Daoy (cell line): ENCODE data around the gene SEPTIN10. TPM values are rescaled to one million over a fixed set of nuclear protein-coding genes. Genes with fewer than 3 reads are reported as not detected.

Source experiments
- DNase-seq: peaks from one replicate; pipeline ENCODE4 v3.0.0-alpha.2; 2015; ENCODE audit warnings: low read depth
- total RNA-seq: library from RNA; depleted of rRNA; stranded (reverse); fragments of >200 nt; shearing (Covaris generic); gene quantifications from 2 replicates; pipeline ENCODE4 v1.2.3, GENCODE V29; 2014

Gene SEPTIN10
- total RNA-seq, 1 experiment from 2014 or later: 42.9 TPM

DNA sequence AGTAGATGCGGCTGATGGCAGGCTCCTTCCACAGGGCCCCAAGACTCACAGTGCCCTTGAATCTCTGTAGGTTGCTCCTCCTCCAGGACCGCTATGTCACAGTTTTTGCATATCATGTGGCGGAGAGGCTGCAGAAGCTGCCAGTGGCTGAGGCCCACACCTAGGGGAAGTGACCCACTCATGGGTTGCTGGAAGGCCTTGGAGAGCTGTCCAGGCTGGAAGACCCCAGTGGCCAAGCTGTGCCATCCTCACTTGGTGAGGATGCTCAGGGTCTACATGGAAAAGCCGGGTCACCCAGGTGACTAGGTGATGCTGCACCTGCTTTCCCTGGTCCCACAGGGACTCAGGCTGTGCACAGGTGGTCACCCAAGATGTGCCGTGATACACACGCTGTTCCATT is 90.6 kb downstream of the SEPTIN10 start:
- no peak for DNase-seq

DNA sequence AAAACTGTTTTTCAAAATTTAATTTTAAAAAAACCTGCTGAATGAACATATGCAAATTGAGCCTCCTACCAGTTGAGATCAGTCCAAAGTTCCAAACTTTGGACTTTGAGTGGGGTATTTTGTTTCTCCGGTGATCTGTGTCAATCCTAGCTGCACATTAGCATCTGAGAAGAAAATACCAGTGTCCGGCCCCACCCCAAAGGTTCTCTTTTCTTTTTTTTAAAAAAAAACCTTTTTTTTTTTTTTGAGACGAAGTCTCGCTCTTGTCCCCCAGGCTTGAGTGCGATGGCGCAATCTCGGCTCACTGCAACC is 91.7 kb downstream of the SEPTIN10 start:
- DNase-seq: no peak

DNA sequence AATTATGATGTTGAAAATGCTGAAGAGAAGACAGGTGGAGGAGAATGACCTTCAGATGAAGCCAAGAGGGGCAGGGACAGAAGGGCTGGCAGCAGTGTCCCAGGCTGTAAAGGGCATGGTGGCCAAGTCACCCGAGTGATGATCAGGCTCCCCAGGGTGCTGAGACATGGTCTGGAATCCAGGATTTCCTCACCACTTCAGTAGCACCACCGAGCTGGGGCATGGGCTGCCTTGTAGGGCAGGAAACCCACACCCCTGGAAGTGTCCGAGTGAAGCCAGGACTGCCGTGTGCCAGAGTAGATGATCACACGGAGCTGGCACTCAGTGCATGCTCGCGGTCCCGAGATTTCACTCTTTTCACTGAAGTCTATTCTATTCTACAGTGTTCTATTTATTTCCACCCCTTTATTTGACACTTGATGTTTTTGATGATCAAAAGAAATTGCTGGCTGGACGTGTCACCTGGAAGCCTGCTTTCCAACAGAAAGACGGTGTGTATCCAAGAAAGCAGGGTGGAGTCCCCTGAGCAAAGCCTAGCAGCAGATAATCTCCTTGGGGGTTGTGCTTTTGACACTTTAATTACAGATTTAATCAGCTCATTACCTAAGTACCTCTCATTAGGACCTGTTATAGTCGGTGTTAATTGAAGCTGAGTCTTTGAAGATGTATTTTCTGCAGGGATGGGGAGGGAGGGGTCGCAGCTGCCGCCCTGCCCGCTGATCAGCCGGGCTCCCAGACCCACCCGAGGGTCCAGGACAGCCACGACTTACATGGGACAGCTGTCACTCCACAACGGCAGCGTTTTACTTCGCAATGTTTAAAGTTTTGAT is 92.3 kb downstream of the SEPTIN10 start:
- DNase-seq: no peak

DNA sequence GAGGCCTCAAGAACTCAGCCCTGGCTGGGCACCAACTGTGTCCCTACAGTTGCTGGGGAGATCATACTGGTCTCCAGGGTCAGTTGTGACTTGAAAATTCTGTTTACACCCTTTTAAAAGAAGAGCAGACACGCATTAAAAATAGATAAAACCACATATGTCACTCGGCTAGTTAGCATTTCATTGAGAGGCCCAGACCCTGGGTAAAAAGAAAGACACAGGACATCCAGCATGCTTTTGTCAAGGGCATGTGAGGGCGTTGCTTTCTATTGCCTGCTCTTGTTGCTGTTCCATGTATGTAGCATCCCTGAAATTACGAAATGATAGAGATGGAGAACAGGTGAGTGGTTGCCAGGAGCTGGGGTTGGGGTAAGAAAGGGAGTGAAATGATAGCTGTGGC is 94.3 kb downstream of the SEPTIN10 start:
- no peak for DNase-seq

DNA sequence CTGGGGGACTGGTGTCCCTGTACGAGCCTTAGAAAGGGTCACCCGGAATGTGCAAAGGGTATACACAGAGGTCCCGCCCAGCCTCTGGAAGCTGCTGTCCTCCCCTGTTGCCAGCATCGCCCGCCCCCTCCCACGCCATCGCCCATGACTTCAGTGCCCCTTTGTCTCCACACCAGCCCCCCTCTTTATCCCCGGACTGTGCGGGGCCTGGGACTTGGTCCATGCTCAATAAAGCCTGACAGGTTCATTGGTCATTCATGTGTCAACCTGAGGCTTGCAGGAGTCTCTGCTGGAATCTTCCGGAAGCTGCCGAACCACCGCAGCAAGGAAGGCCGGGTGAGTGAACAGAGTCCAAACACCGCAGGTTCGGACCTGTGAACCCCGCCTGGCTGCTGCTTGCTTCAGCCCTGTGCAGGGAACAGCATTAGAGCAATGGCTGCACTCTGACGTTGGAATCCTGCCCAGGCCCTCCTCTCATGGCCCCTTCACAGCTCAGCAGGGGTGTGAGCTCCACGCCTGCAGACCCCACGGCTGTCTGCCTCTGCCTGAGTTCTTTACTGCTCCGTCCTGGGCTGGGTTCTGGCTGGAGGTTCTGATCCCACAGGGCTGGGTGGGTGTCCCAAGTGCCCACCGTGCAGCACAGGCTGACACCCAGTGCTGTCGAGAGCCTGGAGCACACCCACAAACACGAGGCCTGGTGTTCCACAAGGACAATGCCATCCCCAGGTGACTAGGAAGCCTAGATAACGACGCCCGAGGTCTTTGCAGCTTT is 96.5 kb downstream of the SEPTIN10 start:
- no peak for DNase-seq

DNA sequence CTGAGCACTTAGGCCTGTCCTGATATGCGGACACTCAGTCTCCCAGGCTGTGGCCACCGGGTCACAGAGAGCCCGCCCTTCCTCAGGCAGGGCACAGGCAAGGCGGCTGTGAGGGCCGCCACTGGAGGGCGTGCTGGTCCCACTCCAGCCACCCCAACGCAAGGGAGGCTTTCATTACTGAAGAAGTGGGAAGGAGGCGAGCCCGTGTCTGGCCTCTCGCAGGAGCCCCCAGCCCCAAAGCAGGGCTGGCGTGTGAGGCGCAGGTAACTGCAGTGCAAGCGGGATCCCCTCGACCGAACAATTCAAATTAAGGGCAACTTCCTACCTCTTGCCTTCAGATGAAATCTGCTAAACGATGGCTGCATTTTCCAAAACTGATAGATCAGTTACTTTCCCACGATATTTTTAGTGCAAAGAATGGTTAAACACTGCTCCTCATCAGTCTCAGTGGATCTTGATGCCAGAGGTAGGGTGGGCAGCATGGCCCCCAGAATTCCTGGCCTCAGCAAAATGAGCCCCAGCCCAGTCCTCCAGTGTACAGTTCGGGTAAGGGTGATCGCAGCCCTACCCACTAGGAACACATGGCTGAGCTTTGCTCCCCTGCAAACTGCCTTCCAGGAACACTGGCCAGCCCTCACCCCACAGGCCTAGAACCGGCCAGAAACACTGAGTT is 97.2 kb downstream of the SEPTIN10 start:
- DNase-seq: peak; percentile 73

DNA sequence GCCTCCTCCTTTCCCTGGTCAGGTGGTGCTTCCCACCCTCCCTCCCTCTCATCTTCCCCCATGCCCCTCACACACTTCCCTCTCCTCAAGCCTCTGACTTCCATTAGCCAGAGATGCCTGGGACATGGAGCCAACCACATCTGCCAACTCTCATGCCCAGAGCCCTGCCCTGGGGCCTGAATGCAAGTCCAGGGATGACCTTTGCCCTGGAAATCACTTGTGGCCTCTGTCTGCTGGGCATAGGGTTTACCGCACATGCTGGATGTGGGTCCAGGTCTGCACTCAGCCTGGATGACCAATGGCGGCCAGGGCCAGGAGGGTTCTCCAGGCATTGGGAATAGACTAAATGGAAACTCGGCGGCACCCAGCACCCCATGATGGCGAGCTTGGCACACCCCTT is 98.9 kb downstream of the SEPTIN10 start:
- no peak for DNase-seq

DNA sequence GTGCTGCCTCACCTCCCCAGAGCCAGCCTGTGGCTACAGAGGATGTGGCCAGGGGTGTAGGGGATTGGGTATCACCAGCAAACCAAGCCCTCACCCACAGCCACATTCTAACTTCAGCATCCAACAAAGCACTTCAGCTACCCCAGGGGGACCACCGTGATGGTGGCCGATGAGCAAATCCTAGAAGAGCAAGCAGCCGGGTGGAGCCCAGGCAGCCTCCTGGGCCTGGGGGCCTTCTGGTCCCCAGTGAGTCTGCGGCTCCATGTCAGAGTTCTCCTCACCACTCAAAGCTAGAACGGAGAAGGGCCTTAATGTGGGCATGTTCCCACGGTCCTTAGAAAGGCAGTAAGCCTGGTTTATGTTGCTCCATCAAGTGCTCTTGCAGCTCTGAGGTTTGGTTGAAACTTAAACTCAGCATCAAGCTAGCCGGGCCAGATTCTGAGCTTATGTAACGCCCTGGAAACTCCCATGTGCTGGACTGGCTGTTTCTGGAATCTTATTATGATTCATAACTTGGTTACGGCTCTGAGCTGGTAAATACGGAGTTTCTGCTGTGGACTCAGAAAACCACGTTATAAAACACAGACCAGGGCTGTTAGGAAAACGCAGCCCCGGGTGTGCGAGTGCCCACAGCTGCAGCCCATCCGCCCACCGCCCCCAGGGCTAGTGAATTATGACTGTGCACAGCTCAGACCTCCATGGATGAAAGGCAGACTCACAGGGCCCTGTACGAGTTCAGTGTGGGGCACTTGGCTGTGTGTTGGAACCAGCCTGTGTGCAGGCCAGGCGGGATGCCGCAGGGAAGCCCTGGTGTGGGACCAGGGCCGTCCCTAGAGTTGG is 99.8 kb downstream of the SEPTIN10 start:
- DNase-seq: peak; percentile 70

DNA sequence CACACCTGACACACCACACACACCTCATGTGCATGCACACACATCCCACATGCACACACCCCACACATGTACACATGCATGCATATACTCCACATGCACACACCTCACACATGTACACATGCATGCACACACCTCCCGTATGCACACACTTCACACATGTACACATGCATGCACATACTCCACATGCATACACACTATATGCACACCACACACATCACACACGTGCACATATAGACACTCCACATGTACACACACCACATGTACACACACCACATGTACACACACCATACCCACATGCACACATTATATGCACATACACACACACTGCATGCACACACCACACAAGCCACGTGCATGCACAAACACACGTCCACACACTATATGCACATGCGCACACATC is 100.5 kb downstream of the SEPTIN10 start:
- DNase-seq: no peak

DNA sequence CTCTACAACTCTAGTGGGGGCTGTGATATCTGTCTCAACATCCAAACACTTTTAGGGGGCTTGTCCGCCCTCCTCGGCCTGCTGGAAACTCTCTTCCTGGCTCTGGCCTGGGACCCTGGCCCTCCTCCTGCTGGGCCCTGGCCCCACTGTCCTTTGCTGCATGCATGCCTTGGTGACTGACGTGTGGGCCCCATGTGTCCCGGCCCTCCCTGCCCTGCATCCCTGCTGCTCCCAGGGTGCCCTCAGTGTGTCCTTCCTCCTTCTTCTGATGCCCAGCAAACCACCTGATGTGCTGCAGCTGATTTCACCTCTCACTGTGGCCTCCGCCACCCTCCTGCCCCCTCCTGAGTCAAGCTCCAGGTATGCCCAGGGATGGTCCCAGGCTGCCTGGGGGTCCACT is 101.7 kb downstream of the SEPTIN10 start:
- no peak for DNase-seq

DNA sequence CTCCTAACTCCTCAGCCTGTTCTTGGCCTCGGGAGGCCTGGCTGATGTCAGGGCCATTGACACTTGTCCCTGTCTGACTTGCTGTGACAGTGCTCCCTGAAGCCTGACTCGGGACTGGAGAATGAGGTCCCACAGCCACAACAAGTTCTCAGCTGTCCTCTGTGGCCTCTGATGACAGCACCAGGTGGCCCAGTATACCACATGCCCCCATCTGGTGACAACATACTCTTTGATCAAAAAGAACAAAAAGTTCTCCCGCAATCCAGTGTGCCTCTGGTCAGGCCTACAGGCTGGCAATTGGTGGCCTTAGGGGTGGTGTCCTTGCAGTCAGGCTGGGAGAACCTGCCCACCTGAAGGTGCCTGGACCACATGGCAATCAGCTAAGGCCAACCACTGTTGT is 102.6 kb downstream of the SEPTIN10 start:
- DNase-seq: no peak

DNA sequence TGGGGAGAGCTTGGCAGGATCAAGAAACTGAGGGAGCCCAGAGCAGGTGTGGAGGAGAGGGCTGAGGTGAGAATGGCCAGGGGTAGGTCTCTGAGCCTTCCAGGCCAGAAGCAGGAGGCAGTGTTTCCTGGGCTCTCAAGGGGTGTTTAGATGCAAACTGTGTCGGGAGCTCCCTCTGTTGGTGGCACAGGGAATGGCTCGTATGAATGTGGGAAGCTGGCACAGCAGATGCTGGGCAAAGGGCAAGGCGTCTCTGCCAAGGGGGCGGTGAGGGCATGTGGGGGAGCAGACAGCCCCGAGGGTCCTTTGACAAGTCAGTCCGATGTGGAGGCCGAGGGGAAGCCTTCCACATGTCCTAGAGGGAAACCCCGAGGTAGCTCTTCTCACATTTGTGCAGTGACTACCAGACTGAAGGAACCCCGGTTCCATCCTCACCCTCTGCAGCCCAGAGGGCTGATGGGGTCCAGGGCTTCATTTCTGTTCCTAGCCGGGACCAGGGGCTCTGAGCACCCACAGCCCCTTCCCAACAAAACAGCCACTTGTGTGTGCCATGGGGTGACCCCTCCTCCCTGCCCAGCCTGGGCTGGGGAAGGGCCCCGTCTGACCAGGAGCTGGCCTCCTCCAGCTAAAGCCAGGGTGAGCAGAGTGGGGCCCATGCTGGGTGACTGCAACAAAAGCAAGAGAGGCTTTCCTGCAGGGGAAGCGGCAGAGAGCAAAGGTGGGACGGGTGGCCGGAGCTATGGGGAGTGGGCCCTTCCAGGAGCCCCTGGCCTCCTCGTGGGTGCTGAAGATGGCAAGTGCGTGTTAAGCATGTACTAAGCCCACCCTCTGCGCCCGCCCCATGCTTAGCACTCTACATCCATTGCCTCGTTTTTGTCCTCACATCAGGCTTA is 103.4 kb downstream of the SEPTIN10 start:
- peak; percentile 78 for DNase-seq

DNA sequence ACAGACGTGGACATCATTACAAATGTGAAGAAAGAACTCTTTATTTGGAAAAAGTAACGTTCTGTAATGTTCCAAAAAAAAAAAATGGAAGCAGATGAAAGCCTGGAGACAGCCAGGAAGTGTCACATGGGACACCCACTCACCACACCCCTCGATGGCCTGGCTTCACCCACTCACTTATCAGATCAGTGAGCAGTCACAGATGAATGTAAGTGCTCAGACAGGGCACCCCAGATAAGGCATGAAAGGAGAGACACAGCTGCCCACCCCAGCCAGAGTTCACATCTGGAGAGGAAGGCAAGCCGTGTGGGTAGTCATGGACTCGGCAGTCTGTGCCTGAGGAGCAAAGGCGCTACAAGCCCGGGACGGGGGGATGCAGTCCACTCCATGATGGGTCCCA is 105.2 kb downstream of the SEPTIN10 start:
- no peak for DNase-seq

DNA sequence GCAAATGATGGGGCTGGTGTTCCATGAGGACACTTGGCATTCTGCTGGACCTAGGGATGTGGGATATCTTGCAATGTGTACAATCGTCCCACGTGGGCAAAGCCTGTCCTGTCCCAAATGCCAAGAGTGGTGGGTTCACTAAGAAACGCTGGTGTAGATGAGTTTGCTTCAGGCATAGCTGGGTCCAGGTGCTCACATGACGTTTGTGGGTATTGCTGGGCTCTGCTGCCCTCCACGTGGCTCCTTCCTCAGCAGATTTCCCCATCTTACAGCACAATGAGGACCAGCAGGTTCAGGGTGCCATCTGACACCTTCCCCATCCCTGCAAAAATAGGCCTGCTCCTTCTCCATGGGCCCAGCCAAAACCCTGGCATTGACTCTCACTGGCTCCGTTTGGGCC is 105.9 kb downstream of the SEPTIN10 start:
- no peak for DNase-seq

DNA sequence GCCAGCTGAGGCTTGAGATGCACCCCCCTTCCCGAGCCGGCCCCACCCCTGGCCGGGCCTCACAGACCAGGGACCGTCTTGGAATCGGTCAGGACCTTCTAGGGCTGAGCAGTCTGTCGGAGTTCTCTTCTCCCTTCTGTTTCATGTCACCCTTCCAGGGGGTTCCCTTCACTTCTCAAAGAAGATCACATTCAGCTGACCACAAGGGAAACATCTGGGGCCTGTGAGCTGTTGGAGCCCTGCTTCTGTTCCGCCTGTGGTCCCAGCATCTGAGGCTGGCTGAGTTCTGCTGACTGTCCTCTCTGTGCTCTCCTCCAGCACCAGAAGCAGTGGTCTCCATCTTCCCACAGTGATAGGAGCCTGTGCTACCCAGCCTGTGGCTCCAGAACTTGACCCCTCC is 106.5 kb downstream of the SEPTIN10 start:
- no peak for DNase-seq

DNA sequence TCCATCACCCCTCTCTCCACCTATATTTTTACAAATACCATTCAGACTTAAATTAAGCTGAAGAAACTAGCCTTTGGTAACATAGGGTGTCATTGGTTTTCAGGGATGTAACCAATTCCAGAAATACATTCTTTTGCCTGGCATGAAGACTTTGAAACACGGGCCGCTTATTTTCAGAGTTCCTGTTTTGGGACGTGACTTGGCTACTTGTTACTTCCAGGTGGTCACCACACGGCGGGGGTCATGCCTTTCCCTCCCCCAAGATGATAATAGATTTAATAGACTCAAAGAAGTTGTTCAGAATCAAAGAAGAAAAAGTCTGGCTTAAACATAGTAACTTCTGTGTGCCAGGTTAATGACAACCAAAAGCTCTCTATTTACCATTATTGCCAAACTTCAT is 110.6 kb downstream of the SEPTIN10 start:
- no peak for DNase-seq

DNA sequence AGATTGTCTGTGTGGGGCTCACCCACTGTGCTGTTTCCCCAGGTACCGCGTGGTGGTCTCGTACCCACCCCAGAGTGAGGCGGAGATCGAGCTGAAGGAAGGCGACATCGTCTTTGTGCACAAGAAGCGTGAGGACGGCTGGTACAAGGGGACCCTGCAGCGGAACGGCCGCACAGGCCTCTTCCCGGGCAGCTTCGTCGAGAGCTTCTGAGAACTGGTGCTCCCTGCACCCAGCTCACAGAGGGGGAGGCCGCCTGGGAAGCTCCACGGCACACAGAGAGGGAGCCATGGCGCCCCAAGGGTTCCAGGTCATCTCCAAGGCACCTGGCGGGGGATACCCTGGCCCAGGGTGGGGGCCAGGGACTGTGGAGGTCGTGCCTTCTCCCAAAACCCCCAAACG is 112.3 kb downstream of the SEPTIN10 start:
- DNase-seq: no peak

DNA sequence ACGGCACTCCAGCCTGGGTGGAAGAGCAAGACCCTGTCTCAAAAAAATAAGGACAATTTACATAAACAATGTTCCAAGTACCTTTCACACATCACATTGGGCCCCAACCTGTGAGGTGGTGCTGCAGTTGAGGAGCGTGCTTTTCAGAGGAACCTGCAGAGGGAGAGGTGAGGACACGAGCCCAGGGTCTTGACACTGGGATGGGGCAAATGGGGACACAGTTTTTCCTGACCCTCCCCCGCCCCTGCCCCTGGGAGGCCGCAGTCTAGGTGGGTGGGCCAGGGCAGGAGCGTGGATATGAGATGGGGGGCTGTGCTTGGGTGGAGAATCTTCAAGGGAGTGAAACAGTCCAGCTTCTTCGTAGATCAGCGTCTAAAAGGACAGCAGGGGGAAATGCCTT is 112.9 kb downstream of the SEPTIN10 start:
- no peak for DNase-seq

DNA sequence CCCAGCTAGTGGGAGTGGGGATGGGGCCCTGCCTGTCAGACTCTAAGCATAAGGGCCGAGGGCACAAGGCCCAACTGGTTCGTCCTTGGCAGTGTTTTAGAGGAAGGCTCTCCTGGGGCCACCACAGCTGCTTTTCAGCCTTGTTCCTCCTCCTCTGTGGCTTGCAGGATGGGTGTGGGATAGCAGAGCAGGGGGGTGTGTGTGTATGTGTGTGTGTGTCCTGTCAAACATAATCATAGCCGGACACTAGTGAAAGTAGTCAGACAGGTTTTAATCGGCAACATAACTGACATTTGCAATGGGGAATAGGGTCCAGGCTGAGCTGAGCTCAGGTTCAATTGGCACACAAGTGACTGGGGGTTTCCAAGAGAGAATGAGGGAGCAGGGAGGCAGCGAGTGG is 114.2 kb downstream of the SEPTIN10 start:
- no peak for DNase-seq

DNA sequence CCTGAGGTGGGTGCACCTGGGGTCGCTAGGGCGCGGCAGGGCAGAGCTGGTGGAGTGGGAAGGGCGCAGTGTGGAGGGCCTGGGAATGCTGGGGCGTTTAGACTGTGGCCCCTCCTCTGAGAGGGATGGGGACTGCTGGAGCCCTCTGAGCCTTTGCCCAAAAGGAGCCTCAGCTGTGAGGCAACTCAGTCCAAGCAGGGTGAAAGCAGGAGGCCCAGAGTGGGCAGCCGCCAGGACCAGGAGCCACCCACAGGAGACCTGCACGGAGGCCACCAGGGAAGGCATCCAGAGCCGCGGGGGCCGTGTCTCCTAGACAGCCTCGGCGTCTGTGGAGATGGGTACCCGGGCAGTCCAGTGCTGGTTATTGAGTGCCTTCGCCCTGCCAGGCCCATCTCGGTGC is 114.9 kb downstream of the SEPTIN10 start:
- DNase-seq: no peak
